Posterior vena cava (tissue), 2 donors: ENCODE measurements around the gene CFAP119. TPM values are rescaled to one million over a fixed set of nuclear protein-coding genes. Genes with fewer than 3 reads are reported as not detected.

Experiments
- DNase-seq: peaks from one replicate; pipeline ENCODE4 v3.0.0-alpha.2; 2020; ENCODE audit warnings: low spot score
- intact Hi-C, 2 donors: fragments of 100-400 bp; cut with DNase I; formaldehyde crosslinking; loops; one replicate each; pipeline versions ENCODE4 v1.14.1 to v1.14.2; 2022 to 2023
- total RNA-seq, 2 donors: library from RNA; stranded (reverse); fragmentation: NEBNext Ultra II Directional; extraction: Animal tissue kit (Norgen Biotek cat#: 25700); gene quantifications; one replicate each; pipeline ENCODE4 v1.2.1, GENCODE V29; 2021
- donor health status: DM: yes; HTN: yes; CAD: no.
- donor health status: DM: yes; HTN: yes; CAD: no.

CFAP119 gene
- total RNA-seq, 2 donors from 2014 or later: 1.2 TPM

DNA sequence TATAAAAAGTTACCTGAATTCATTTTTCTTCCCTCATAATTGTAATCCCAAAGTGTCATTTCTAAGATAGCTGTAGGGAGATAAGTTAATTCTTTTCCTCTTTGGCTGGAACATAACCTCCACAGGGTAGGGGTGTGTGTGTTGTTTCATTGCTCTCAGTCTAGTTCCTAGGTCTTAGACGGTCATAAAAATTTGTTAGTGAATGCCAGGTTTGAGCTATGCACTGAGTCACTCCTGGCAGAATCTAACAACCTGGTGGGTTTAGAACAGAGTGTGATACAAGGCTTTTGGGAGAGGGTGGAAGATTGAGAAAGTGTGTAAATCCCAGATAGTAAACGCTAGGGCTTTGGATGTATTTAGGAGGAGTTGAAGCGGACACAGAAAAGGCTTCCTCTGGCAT lies 14.5 kb downstream of the CFAP119 start:
- intact Hi-C loops: loop anchor here in 1 of 2 donors (10.0 kb wide), 1 partner anchor 67 kb away; no protein-coding TSS in a partner anchor

DNA sequence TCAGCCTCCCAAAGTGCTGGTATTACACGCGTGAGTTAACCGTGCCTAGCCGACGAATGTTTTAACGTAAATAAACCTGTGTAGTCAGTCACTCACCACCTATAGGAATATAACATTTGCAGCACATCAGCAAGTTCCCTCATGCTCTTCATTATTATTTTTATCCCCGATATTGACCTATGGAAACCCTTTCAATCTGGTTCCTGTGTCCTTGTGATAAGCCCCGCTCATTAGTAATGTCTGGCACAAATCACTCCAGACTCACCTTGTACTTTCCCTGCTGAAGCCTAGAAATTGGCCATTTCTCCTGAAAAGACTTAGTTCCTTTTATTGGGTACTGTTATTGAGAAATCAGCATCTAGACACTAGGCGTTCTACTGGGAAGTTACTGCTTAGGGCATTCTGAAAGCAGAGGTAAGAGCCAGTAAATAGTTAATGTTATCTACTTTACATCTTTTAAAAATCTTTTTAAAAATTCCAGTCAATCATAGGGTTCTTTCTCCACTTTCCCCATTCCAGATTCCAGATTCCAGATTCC lies 15.2 kb downstream of the CFAP119 start:
- intact Hi-C loops: loop anchor here in 1 of 2 donors (10.0 kb wide), 1 partner anchor 68 kb away; no protein-coding TSS in a partner anchor
- no peak for DNase-seq

More for the DNA sequence above, 14.5 kb downstream of the CFAP119 start:
- no peak for DNase-seq

DNA sequence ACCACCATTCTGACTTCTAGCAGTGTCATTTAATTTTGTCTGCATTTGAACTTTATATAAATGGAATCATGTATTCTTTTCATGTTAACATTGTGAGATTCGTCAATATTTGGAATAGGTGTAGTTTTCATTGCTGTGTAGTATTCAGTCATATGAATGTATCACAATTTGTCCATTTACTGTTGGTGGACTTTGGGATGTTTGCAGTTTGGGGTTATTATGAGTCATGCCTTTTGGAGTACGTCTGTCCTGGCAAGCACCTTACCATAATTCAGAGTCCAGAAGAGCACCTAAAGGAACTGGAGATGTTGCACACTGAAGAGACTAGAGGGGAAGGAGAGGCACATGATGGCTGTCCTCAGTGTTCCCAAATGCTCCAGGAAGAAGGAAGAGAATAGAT lies 16.8 kb downstream of the CFAP119 start:
- intact Hi-C loops: loop anchor here in 1 of 2 donors (10.0 kb wide), 1 partner anchor 70 kb away; no protein-coding TSS in a partner anchor
- no peak for DNase-seq

DNA sequence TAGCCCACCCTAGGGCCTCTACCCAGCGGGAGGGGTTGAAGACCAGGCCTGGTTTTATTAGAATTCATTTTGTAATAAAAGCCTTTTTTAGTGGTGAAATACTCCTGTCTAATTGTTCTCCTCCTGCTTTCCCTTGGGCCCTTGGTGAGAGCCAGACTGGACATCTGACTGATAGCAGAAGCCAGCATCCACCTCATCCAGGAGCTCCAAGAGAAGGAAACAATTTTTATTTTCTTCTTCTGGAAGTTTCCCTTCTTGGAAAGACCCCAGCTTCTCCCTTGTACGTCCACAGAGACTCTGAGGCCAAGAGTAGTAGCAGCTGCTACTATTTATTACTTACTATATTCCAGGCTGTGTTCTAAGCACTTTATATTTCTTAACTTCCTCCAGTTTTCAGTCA lies 17.7 kb downstream of the CFAP119 start:
- intact Hi-C loops: loop anchor here in 1 of 2 donors (10.0 kb wide), 1 partner anchor 71 kb away; no protein-coding TSS in a partner anchor
- DNase-seq: no peak

DNA sequence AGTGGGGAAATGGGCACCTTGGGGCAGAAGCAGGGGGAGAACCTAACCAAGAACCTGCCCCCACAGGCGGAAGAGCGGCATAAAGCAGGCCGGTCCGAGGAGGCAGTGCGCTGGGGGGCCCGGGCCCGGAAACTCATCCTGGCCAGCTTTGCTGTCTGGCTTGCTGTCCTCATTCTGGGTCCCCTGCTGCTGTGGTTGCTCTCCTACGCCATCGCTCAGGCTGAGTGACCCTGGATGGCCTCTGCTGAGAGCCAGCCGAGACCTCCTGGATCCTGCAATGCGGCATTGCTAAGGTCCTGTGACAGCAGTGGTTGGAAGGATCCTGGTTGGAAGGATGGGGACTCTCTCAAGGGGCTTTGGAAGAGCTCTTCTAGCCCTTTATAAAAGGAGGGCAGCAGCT lies 18.1 kb downstream of the CFAP119 start:
- no peak for DNase-seq
- intact Hi-C loops: loop anchor here (2.0 to 10.0 kb wide), 2 partner anchors 43 to 71 kb away; no protein-coding TSS in a partner anchor

DNA sequence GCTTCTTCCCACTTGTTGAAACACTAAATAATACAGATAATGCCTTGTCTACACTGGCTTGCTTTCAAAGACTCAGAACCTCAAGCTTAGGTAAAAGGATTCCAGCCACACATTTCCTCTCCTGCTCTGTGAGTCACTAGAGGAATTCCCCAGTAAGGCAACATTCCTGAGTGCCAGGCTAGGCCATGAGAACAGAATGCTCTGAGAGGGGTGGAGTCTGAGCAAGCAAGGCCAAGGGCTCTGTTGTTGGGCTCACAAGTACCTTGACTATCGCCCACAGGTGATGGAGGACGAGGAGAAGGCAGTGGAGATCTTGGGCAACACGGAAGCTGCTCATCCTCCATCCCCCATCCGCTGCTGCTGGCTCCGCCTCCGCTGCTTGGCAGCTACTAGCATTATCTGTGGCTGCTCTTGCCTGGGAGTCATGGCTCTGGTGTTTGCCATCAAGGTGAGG lies 20.4 kb downstream of the CFAP119 start:
- DNase-seq: peak; percentile 71
- intact Hi-C loops: loop anchor here (2.0 to 10.0 kb wide), 2 partner anchors 27 to 73 kb away; no protein-coding TSS in a partner anchor

DNA sequence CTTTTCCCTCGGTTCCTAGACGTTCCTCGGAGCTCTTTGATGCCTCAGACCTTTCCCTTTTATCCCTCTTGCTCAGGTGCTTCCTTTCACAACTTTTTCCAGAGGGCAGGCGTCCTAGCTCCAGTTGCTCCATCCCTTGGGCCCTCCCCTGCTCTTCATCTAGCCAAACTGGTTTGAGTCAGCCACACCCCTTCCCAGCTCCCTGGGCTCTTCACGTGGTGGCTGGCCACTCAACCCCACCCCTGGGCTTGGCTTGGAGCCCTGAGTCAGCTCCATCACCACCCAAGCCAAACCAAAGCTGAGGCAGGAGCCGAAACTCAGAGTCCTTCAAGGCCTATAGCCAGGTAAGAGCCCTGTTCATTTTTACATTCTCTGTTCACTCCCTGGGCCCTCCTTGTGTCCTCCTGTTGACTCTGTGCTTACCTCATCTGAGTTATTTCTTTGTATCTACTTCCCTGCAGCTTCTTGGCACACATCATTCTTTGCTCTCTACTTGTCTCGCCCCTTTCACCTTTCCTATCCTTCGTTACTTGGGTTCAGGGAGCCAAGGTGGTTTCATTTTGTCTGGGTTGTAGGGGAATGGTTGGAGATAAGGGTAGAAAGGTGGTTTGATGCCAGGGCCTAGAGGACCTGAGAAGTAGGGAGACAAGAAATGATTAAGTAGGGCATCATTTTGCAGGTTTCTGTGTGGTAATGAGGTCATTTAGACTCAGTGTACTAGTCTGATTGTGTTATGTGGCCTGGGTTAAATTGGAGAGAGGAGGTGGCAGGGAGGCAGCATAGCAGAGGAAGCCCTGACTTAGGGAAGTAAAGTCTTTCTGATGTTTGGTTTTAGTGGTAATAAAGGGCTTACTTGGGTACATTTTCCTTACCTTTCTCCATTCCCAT lies 21.3 kb downstream of the CFAP119 start:
- intact Hi-C loops: loop anchor here (2.0 to 10.0 kb wide), 2 partner anchors 26 to 74 kb away; no protein-coding TSS in a partner anchor

DNA sequence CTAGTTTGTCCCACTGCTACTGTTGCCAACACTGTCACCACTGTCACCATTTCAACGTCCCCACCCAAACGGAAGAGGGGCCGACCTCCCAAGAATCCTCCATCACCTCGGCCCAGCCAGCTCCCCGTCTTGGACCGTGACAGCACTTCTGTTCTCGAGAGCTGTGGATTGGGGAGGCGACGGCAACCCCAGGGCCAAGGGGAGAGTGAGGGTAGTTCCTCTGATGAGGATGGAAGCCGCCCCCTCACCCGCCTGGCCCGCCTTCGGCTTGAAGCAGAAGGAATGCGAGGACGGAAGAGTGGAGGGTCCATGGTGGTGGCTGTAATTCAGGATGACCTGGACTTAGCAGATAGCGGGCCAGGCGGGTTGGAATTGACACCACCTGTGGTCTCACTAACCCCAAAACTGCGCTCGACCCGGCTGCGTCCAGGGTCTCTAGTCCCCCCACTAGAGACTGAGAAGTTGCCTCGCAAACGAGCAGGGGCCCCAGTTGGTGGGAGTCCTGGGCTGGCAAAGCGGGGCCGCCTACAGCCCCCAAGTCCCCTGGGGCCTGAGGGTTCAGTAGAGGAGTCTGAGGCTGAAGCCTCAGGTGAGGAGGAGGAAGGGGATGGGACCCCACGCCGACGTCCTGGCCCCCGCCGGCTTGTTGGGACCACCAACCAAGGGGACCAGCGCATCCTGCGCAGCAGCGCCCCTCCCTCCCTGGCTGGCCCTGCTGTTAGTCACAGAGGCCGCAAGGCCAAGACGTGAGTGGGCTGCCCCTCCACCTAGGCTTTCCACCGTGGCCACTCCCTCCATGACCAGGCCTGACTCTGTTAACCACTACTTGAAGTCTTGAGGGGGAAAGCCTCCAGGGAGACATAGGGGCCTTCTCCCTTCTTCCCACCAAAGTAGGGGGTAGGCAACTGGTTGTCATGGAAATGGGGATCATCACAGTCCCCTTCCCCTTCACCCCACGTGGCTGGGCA lies 22.6 kb downstream of the CFAP119 start:
- no peak for DNase-seq
- intact Hi-C loops: no loop called here

More for the DNA sequence above, 21.3 kb downstream of the CFAP119 start:
- peak; percentile 95 for DNase-seq

DNA sequence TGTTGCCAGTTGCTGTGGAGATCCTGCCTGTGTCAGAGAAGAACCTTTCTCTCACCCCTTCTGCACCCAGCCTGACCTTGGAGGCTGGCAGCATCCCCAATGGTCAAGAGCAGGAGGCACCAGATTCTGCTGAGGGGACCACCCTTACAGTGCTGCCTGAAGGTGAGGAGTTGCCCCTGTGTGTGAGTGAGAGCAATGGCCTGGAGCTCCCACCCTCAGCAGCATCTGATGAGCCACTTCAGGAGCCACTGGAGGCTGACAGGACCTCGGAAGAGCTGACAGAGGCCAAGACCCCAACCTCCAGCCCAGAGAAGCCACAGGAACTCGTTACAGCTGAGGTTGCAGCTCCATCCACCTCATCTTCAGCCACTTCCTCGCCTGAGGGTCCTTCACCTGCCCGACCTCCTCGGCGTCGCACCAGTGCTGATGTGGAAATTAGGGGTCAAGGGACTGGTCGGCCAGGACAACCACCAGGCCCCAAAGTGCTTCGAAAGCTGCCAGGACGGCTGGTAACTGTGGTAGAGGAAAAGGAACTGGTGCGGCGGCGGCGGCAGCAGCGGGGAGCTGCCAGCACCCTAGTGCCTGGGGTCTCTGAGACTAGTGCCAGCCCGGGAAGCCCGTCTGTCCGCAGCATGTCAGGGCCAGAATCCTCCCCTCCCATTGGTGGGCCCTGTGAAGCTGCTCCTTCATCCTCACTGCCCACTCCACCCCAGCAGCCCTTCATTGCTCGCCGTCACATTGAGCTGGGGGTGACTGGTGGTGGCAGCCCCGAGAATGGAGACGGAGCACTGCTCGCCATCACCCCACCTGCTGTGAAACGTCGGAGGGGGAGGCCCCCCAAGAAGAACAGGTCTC lies 23.8 kb downstream of the CFAP119 start:
- peak; percentile 63 for DNase-seq
- intact Hi-C loops: no loop called here

DNA sequence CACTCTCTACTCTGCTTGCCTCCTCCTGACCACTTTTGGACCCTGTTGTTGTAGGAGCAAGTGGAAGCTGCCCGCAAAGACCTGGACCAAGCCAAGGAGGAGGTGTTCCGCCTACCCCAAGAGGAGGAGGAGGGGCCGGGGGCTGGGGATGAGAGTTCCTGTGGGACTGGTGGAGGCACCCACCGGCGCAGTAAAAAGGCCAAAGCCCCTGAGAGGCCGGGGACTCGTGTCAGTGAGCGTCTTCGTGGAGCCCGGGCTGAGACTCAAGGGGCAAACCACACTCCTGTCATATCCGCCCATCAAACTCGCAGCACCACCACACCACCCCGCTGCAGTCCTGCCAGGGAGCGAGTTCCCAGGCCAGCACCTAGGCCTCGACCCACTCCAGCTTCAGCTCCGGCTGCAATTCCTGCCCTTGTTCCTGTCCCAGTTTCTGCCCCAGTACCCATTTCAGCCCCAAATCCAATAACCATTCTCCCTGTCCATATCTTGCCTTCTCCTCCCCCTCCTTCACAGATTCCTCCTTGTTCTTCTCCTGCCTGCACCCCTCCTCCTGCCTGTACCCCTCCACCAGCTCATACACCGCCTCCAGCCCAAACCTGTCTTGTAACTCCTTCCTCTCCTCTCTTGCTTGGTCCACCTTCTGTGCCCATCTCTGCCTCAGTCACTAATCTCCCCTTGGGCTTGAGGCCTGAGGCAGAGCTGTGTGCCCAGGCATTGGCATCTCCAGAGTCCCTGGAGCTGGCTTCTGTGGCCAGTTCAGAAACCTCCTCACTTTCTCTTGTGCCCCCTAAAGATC lies 24.7 kb downstream of the CFAP119 start:
- intact Hi-C loops: no loop called here
- no peak for DNase-seq

DNA sequence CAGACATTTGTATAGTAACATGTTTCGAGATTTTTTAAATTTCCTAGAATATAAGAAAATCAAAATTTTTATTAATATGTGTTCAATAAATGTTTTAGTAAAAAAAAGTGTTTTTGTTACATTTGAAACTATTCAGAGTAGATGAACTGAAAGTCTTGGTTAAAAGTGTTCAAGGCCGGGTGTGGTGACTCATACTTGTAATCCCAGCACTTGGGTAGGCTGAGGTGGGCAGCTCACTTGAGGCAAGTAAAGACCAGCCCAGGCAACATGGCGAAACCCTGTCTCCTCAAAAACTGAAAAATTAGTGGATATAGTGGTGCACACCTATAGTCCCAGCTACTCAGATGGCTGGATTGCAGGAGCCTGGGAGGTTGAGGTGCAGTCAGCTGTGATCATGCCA lies 30.5 kb downstream of the CFAP119 start:
- peak; percentile 7 for DNase-seq
- intact Hi-C loops: no loop called here

DNA sequence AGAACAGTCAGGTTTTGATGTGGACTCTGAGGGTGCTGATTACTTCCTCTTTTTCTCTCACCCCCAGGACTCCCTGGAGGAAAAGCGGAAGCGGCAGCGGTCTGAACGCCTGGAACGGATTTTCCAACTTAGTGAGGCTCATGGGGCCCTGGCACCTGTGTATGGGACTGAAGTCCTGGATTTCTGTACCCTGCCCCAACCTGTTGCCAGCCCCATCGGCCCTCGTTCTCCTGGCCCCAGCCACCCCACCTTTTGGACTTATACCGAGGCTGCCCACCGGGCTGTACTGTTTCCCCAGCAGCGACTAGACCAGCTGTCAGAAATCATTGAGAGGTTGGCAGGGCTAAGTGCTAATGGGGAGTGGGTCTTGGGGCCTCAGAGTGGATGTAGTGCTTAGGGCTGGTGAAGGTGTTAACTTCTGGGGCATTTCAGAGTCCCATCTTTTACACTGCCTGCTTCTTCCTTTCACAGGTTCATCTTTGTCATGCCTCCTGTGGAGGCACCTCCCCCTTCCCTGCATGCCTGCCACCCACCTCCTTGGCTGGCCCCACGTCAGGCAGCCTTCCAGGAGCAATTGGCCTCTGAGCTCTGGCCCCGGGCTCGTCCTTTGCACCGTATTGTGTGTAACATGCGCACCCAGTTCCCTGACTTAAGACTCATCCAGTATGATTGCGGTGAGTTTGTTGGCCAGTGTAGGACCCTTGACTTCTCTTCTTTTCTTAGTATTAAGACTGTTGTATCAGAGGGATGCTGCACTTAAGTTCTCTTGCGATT lies 32.8 kb downstream of the CFAP119 start:
- DNase-seq: peak; percentile 82
- intact Hi-C loops: no loop called here

DNA sequence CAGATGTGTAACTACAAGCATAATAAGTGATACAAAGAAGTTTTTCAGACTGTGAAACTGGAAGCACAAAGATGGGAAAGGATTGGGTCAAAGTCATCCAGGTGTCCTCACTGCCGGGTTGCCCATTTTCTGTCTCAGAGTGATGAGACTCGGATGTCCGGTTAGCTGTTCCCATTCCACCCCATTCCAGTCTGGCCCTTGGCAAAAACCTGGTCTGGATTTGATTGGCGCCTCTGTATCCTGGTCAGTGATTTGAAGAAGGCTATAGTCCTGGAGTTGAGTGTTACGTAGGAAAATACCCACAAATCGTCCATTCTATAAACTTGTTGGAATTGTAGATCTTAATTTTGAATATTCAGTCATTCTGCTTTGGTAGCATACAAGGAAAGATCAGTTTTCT lies 33.5 kb downstream of the CFAP119 start:
- intact Hi-C loops: no loop called here
- DNase-seq: no peak

DNA sequence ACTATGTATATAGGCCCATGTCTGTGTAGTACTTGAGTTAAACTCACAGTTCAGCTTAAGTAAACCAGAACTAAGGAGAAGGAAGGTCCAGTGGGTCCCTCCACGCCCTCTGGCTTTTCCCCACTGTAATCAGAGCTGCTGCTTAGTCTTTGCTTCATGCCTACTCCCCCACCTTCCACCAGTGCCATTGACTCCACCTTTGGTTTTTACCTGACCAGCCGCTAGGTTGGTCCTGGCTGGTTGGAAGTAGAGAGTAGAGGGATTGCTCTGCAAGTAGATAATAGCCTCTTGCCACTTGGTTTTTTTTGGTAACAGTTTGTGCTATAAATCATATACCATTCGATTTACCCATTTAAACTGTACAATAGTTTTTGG lies 36.5 kb downstream of the CFAP119 start:
- no peak for DNase-seq
- intact Hi-C loops: no loop called here

DNA sequence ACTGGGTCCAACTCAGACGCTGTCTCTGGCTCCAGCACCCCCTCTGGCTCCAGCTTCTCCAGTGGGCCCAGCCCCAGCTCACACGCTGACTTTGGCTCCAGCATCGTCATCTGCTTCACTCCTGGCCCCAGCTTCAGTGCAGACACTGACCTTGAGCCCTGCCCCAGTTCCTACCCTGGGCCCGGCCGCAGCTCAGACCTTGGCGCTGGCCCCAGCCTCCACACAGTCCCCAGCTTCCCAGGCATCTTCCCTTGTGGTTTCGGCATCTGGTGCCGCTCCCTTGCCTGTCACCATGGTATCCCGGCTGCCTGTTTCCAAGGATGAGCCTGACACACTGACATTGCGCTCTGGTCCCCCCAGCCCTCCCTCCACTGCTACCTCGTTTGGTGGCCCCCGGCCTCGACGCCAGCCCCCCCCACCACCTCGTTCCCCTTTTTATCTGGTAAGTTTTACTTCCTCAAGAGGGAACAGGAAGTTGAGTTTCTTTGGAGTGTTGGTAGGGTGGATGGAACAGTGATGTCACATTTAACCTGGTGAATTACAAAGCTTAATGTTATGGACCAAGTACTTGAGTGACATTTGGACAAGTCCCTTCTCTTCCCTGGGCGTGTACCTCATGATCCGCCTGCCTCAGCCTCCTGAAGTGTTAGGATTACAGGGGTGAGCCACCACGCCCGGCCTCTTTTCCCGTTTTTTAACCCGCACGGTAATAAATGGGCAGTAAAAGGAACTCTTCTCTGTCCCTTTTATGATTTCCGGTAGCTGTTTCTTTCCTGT lies 37.0 kb downstream of the CFAP119 start:
- DNase-seq: peak; percentile 83
- intact Hi-C loops: no loop called here
